GM10266 (cell line): Measurements from ENCODE around the gene KCNK1.

Experiments used
- DNase-seq: peaks from one replicate; pipeline ENCODE4 v3.0.0; 2012; ENCODE audit errors: extremely low spot score
- CTCF ChIP-seq: IDR thresholded peaks from 2 replicates; pipeline ENCODE4 v1.5.1; 2012; ENCODE audit warnings: mild to moderate bottlenecking, low read depth; ENCODE audit not compliant: control insufficient read depth, insufficient read depth; ENCODE audit errors: missing control alignments

The KCNK1 gene

DNA sequence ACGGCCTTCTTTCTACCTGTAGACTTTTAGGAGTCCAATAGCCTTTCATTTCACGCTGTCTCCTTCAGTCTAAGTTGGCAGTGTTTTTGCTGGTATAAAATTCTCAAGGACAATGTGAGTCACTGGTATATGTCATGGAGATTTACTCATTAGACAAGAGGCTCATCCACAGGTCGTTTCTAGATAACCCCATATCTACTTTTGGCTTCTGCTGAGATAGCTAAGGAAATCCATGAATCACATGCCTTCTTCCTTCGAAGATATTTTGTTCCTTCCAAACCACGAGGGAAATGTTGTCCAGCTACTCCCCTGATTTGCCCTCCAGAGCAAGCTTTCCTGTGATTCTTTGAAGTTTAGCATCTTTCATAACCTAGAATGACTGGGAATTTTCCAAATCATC, 38.5 kb upstream of the KCNK1 start:
- no peak for DNase-seq
- TF ChIP-seq CTCF, result no peak

- TF ChIP-seq CTCF, result no peak
- DNase-seq, result no peak
Measured at GRCh38 chr1:233582439-233582838, 31.5 kb upstream of the KCNK1 start.

GRCh38 chr1:233584376-233584775, 29.5 kb upstream of the KCNK1 start:
- no peak for DNase-seq
- no peak for TF ChIP-seq CTCF

DNA sequence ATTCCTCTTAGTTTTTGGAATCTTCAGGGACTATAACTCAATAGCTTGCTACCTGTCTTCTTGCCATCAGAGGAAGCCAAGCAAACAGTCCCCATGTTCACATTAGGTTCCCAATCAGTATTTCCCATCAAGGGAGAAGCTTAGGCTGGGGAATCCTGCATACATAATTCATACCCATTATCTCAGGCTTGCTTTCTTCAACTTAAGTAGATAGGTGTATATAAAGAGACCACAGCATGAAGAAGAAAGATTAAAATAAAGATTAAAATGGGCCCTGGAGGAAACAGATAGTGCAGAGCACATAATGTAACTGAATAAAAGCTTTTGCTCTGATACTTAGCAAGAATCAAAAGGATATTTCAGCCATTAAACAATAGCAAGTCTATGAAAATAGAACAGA, 29.0 kb upstream of the KCNK1 start:
- DNase-seq, result no peak
- no peak for TF ChIP-seq CTCF

DNA sequence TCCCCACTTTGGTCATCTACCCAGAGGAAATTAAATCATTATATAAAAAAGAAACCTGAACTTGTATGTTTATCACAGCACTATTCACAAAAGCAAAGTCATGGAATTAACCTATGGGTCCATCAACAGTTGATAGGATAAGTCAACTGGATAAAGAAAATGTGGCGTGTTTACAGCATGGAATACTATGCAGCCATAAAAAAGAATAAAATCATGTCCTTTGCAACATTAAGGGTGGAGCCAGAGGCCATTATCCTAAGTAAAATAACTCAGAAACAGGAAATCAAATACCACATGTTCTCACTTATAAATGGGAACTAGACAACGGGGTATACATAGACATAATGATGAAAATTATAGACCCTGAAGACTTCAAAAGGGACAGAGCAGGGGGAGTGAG, 27.6 kb upstream of the KCNK1 start:
- no peak for TF ChIP-seq CTCF
- no peak for DNase-seq

- DNase-seq, result no peak
- TF ChIP-seq CTCF, result no peak
Measured at GRCh38 chr1:233587196-233587595, 26.7 kb upstream of the KCNK1 start.

GRCh38 chr1:233587958-233588799, 25.7 kb upstream of the KCNK1 start:
- no peak for DNase-seq
- no peak for TF ChIP-seq CTCF
